B cell (primary cell): ENCODE data around the gene BLACAT1. TPM values are rescaled to one million over a fixed set of nuclear protein-coding genes. Genes with fewer than 3 reads are reported as not detected.

Experiments used
- ATAC-seq: fragments of 200-7000 bp; cut with Tn5 transposase; one replicate; pipeline ENCODE4 v1.10.0; 2021; ENCODE audit warnings: low read depth, mild to moderate bottlenecking, moderate number of reproducible peaks, moderate library complexity
- CTCF ChIA-PET: fragments of 350-600 bp; sonication (Branson Sonifier 250); formaldehyde crosslinking; loops from one replicate; lab custom pipeline; 2021; ENCODE audit warnings: antibody characterized with exemption, inconsistent platforms; lab: Charles Lee
- POLR2A ChIA-PET: fragments of 350-600 bp; sonication (Branson Sonifier 250); formaldehyde crosslinking; loops from one replicate; lab custom pipeline; 2021; ENCODE audit warnings: antibody characterized with exemption; lab: Charles Lee
- DNase-seq: peaks from one replicate; pipeline ENCODE4 v3.0.0; 2013
- H2AFZ ChIP-seq: 2 replicates; pipeline ENCODE4 v1.6.1; 2012; ENCODE audit warnings: mild to moderate bottlenecking, low read depth, low read length; ENCODE audit not compliant: insufficient read depth, poor library complexity, severe bottlenecking
- H3K27ac ChIP-seq, 2 donors: 1 replicate in 1 of 2; 2 replicates in 1 of 2; pipeline ENCODE4 v1.5.1; 2012 to 2013; ENCODE audit warnings: low read length in 2 of 2, mild to moderate bottlenecking in 2 of 2, moderate library complexity in 1 of 2
- H3K27me3 ChIP-seq, 4 experiments: fragments of 200-600 bp in 1 of 4; sonication (generic) in 1 of 4; replicated peaks in 1 of 4; 1 replicate in 2 of 4; 2 replicates in 2 of 4; pipeline versions ENCODE4 v1.6.1 to v1.7.0; 2013 to 2016; ENCODE audit warnings: low read length in 3 of 4, mild to moderate bottlenecking in 2 of 4, mixed read lengths in 1 of 4, moderate library complexity in 1 of 4; ENCODE audit not compliant: insufficient read depth in 4 of 4, control insufficient read depth in 3 of 4; ENCODE audit errors: control extremely low read depth in 1 of 4
- H3K36me3 ChIP-seq, 2 experiments: replicated peaks in 1 of 2; 1 replicate in 1 of 2; 2 replicates in 1 of 2; pipeline versions ENCODE4 v1.6.1 to v1.7.1; 2013; ENCODE audit warnings: low read length in 1 of 2; ENCODE audit not compliant: insufficient read depth in 2 of 2, control insufficient read depth in 1 of 2; ENCODE audit errors: control extremely low read depth in 1 of 2, extremely low read depth in 1 of 2
- H3K4me1 ChIP-seq, 2 donors: fragments of 200-600 bp in 1 of 2; sonication (generic) in 1 of 2; 1 replicate in 1 of 2; 2 replicates in 1 of 2; pipeline versions ENCODE4 v1.5.1 to v1.6.1; 2013 to 2017; ENCODE audit warnings: low read length in 2 of 2; ENCODE audit not compliant: control insufficient read depth in 2 of 2, insufficient read depth in 2 of 2
- H3K4me2 ChIP-seq: replicated peaks from 2 replicates; pipeline ENCODE3; 2012; ENCODE audit warnings: mild to moderate bottlenecking, low read depth, low read length; ENCODE audit not compliant: poor library complexity, severe bottlenecking
- H3K4me3 ChIP-seq, 5 experiments: fragments of 200-600 bp in 1 of 5; sonication (generic) in 1 of 5; 1 replicate in 3 of 5; 2 replicates in 2 of 5; pipeline versions ENCODE4 v1.5.1 to v1.7.0; 2011 to 2016; ENCODE audit warnings: low read length in 4 of 5, mild to moderate bottlenecking in 4 of 5, low read depth in 2 of 5, control low read depth in 1 of 5, moderate library complexity in 1 of 5; ENCODE audit not compliant: insufficient read depth in 1 of 5; ENCODE audit errors: control extremely low read depth in 1 of 5, extremely low read depth in 1 of 5
- H3K79me2 ChIP-seq: fragments of 200-600 bp; sonication (generic); one replicate; pipeline ENCODE4 v1.6.0; 2016; ENCODE audit warnings: low read length; ENCODE audit not compliant: control insufficient read depth, insufficient read depth
- H3K9ac ChIP-seq: fragments of 200-600 bp; sonication (generic); 2 replicates; pipeline ENCODE4 v1.6.1; 2017; ENCODE audit warnings: mild to moderate bottlenecking, low read length, moderate library complexity
- H3K9me3 ChIP-seq, 3 donors: one replicate each; pipeline versions ENCODE4 v1.6.1 to v1.7.1; 2013; ENCODE audit warnings: low read length in 2 of 3; ENCODE audit not compliant: control insufficient read depth in 2 of 3, insufficient read depth in 1 of 3; ENCODE audit errors: control extremely low read depth in 1 of 3
- H4K20me1 ChIP-seq: 2 replicates; pipeline ENCODE4 v1.6.0; 2012; ENCODE audit warnings: mild to moderate bottlenecking, low read length; ENCODE audit not compliant: insufficient read depth, control insufficient read depth, poor library complexity, severe bottlenecking
- H3K27ac Mint-ChIP-seq: one replicate; pipeline ENCODE4 v1.8.0; 2021; ENCODE audit warnings: mixed read lengths
- H3K27me3 Mint-ChIP-seq: one replicate; pipeline ENCODE4 v1.8.0; 2021; ENCODE audit warnings: mixed read lengths
- H3K4me1 Mint-ChIP-seq: one replicate; pipeline ENCODE4 v1.8.0; 2021; ENCODE audit warnings: mixed read lengths
- H3K4me3 Mint-ChIP-seq: one replicate; pipeline ENCODE4 v1.8.0; 2021; ENCODE audit warnings: mixed read lengths
- H3K9me3 Mint-ChIP-seq: one replicate; pipeline ENCODE4 v1.8.0; 2022; ENCODE audit warnings: mixed read lengths; ENCODE audit not compliant: insufficient read depth
- EZH2 ChIP-seq: IDR thresholded peaks from 2 replicates; pipeline ENCODE4 v1.6.1; 2012; ENCODE audit warnings: borderline replicate concordance, low read depth, mild to moderate bottlenecking, moderate library complexity, low read length; ENCODE audit not compliant: insufficient read depth, poor library complexity, severe bottlenecking
- WGBS: methylation state at CpG from one replicate; pipeline ENCODE4 v1.1.5; 2013; ENCODE audit warnings: missing lambda C conversion rate; ENCODE audit not compliant: insufficient coverage; 5-methylcytosine and 5-hydroxymethylcytosine counted together
- intact Hi-C: fragments of 100-400 bp; cut with micrococcal nuclease; formaldehyde crosslinking; loops from one replicate; pipeline ENCODE4 v1.10.0; 2022
- polyA plus RNA-seq: library from polyadenylated mRNA; depleted of rRNA; stranded (reverse); fragments of >200 nt; gene quantifications from 2 replicates; pipeline ENCODE4 v1.2.3, GENCODE V29; 2012
- total RNA-seq, 2 donors: library from RNA; stranded (reverse); fragments of 120-200 nt in 1 of 2; gene quantifications; 1 replicate in 1 of 2; 2 replicates in 1 of 2; pipeline versions ENCODE4 v1.2.3 to v1.2.4, GENCODE V29; 2013 to 2022
- TF ChIP-seq, protein P1 (sequence below): fragments of 200-600 bp; IDR thresholded peaks from one replicate; pipeline ENCODE4 v1.8.0; 2022; ENCODE audit warnings: antibody characterized with exemption, mild to moderate bottlenecking

BLACAT1 gene
- total and polyA plus RNA-seq, 2 donors (not counting 1 experiment from before 2014, with no cell fraction given) = 0.03 TPM; not detected in 1

GRCh38 chr1:205443585-205444299 lies 12.1 kb downstream of the BLACAT1 start:
- intact Hi-C loops = no loop called here

More at GRCh38 chr1:205443585-205444299, 12.1 kb downstream of the BLACAT1 start:
- H3K79me2 ChIP-seq = no peaks in the 10 kb centered on the region
- H4K20me1 ChIP-seq = no peaks in the 10 kb centered on the region
- H3K9me3 ChIP-seq = peaks cover 0 to 9% (median 0%) of the 10 kb centered on the region in 3 donors
- CTCF ChIA-PET = interaction anchor here (1.5 to 17.1 kb wide), 3 partner anchors 13 to 90 kb away, joined by 6 to 134 read pairs (median 16); no protein-coding TSS in a partner anchor
- no peak overlapping the region for H3K4me2 ChIP-seq
- DNase-seq (no peak), ATAC-seq (no peak)
- no peak overlapping the region for H3K27ac Mint-ChIP-seq
- H3K4me1 ChIP-seq = peaks cover 44 to 51% of the 10 kb centered on the region in 2 donors
- no peak overlapping the region for H2AFZ ChIP-seq
- H3K9ac ChIP-seq = no peak overlapping the region
- peaks cover 9% of the 10 kb centered on the region for H3K27me3 Mint-ChIP-seq
- WGBS = 50% methylated on average over 2 of the region's 7 CpGs
- POLR2A ChIA-PET = interaction anchor here (0.6 kb wide), 1 partner anchor 215 kb away, joined by 3 read pairs; no protein-coding TSS in a partner anchor
- H3K27me3 ChIP-seq = peaks cover 0 to 20% (median 2%) of the 10 kb centered on the region in 4 experiments
- H3K4me1 Mint-ChIP-seq = peaks cover 45% of the 10 kb centered on the region
- H3K9me3 Mint-ChIP-seq = no peaks in the 10 kb centered on the region
- no peaks in the 10 kb centered on the region for H3K36me3 ChIP-seq
- no peak overlapping the region for H3K4me3 Mint-ChIP-seq
- no peak overlapping the region for H3K4me3 ChIP-seq
- TF ChIP-seq, protein P1, sequence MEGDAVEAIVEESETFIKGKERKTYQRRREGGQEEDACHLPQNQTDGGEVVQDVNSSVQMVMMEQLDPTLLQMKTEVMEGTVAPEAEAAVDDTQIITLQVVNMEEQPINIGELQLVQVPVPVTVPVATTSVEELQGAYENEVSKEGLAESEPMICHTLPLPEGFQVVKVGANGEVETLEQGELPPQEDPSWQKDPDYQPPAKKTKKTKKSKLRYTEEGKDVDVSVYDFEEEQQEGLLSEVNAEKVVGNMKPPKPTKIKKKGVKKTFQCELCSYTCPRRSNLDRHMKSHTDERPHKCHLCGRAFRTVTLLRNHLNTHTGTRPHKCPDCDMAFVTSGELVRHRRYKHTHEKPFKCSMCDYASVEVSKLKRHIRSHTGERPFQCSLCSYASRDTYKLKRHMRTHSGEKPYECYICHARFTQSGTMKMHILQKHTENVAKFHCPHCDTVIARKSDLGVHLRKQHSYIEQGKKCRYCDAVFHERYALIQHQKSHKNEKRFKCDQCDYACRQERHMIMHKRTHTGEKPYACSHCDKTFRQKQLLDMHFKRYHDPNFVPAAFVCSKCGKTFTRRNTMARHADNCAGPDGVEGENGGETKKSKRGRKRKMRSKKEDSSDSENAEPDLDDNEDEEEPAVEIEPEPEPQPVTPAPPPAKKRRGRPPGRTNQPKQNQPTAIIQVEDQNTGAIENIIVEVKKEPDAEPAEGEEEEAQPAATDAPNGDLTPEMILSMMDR = no peak
- no peak for TF ChIP-seq EZH2
- H3K27ac ChIP-seq = no peak overlapping the region
